Dermis microvascular lymphatic vessel endothelial cell (primary cell): ENCODE data around the gene KCNK13. TPM values are rescaled to one million over a fixed set of nuclear protein-coding genes. Genes with fewer than 3 reads are reported as not detected.
"Not testable (repeated sequence)": the region's sequence is repeated elsewhere in the genome, so short reads cannot be mapped to it uniquely, and the experiment has no call there.

Experiments
- DNase-seq, 2 donors: peaks; one replicate each; pipeline versions ENCODE4 v3.0.0 to v3.0.0-alpha.2; 2010; ENCODE audit warnings: low read depth in 2 of 2
- total RNA-seq: library from RNA; depleted of rRNA; stranded (reverse); fragments of >200 nt; gene quantifications from 2 replicates; pipeline ENCODE4 v1.2.1, GENCODE V29; 2014

KCNK13 gene
- total RNA-seq, 1 donor from 2014 or later, result not detected

DNA sequence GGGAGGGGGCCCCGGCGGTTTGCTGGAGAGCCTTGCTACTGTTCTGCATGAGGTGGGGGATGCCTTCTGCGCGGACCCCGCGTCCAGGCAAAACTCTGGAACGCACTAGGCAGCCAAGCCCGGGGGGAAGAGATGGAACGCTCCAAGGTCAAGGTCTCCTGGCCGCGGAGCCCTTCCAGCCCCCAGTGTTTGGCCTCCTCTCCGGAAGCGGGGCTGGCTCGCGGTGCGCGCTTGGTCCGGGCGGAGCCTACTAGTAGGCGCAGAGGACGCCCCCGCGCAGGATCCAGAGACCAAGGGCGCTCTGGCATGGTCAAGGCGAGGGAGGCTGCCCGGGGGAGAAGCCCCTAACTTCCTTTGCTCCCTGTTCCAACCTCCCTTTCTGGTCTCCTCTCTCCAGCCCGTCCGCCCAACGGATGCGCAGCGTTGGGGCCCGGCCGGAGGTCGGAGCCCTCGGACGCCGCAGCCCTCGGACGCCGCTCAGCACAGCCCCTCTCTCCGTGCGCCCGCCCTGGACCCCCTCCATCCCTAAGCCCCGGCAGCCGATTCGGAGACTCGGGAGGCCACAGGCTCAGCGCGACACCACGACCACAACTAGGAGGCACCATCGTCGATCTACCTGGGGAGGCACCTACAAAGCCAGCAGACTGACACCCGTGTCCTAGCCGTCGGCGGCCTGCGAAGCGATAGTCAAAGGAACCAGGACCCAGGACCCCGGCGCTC lies 669 bp upstream of the KCNK13 start:
- no peak for DNase-seq

DNA sequence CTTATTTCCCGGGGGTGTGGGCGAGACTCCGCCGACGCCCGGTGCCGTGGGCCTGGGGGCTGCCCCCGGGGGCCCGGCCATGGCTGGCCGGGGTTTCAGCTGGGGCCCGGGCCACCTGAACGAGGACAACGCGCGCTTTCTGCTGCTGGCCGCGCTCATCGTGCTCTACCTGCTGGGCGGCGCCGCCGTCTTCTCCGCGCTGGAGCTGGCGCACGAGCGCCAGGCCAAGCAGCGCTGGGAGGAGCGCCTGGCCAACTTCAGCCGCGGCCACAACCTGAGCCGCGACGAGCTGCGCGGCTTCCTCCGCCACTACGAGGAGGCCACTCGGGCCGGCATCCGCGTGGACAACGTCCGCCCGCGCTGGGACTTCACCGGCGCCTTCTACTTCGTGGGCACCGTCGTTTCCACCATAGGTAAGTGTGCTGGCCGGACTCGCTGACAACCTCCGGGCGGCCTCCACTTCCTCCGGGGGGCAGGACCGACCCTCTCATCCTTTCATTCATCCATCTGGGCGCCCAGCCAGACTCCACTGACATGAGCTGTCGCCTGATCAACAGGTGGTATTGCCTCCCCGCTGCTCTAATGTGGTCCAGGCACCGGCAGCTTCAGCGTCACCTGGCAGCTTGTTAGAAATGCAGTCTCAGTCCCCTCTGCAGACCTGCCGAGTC lies 467 bp downstream of the KCNK13 start:
- DNase-seq, result no peak

- DNase-seq, result no peak
Measured at GRCh38 chr14:90062822-90063539, 1.2 kb downstream of the KCNK13 start.

GRCh38 chr14:90072350-90072749 lies 10.6 kb downstream of the KCNK13 start:
- no peak for DNase-seq

GRCh38 chr14:90079576-90079975 lies 17.8 kb downstream of the KCNK13 start:
- no peak for DNase-seq

DNA sequence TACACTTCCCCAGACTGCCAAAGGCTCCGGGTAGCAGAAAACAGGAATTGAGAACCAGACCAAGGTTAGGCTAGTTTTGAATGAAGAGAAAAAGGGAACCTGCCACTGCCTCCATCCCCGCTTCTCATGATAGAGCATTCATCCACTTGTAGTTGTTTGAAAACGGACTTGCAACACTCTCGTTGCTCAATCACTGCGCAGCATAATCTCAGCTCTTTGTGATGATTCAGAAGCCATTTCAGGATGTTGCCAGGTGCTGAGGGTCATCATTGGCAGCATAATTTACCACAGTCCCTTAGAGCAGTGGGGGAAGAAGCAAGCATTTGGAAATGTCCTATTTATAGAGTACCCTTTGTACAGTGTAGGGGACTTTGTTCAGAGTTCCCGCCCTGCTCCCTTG lies 25.6 kb downstream of the KCNK13 start:
- DNase-seq, result no peak

- no peak for DNase-seq
Measured at GRCh38 chr14:90088176-90088575, 26.4 kb downstream of the KCNK13 start.

GRCh38 chr14:90089486-90089885 lies 27.7 kb downstream of the KCNK13 start:
- DNase-seq, result not testable (repeated sequence)

DNA sequence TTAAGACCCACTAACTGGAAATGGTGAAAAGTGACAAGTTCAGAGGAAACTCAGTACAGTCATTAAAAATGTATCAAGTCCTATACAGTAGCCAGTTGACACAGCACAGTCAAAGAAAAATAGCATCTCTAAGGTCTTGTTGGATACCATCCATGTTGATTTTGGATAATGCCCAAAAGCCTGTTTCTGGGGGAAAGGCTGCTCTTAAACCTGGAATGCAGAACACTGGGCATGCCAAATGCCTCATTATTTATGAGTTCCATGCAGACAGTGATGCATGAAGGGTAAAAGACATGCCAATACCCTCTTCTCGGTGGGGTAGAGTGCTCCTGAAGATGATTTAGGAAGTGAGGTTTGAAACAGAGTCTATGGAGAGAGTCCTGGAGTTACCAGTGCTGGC lies 29.6 kb downstream of the KCNK13 start:
- peak in 1 of 2 donors; percentile 72 for DNase-seq

DNA sequence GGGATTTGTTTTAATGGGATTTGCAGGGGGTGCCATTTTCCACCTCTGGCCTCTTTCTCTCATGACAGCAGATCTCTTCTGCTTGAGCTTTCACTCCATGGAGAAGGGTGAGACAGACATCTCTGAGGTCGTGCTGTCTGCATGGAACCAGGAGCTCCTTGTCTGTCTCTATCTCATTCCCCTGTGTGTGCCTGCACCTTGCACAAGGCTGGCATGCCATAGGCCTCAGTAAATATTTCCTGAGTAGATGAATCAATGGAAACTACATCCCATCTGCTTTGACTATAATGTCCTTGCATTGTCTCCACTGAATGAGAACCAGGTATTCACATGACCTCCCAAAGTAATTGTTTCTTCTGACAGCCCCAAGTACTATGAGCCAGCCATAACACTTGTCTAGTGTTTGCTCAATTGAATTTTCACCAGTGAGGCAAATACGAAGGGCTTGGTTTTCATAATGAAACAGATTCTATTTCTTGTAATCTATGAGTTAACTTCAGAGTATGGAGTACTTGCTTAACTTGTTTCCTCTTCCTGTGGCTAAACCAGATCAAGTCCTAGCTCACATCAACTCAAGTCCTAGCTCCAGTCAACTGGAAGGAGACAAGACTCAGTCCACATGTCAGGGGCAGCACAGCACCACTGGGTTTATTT lies 32.3 kb downstream of the KCNK13 start:
- DNase-seq, result no peak

GRCh38 chr14:90095096-90095495 lies 33.3 kb downstream of the KCNK13 start:
- DNase-seq, result no peak

DNA sequence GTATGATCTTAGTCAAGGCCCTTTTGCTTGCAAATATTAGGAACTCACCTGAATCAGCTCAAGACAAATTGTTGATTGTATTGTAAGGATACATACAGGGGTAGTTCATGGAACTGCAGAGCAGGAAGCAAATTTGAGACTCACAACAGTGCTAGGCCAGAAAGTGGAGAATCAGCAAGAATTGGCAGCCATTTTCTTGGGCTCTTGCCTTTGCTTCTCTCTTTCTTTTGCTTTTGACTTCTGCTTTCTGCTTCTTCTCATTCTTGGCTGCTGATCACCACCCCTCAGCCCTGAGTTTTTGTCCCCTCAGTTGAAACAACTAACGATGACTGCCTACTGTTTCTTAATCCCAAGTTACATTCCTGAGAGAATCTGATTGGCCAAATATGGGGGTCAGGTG lies 34.8 kb downstream of the KCNK13 start:
- no peak for DNase-seq

DNA sequence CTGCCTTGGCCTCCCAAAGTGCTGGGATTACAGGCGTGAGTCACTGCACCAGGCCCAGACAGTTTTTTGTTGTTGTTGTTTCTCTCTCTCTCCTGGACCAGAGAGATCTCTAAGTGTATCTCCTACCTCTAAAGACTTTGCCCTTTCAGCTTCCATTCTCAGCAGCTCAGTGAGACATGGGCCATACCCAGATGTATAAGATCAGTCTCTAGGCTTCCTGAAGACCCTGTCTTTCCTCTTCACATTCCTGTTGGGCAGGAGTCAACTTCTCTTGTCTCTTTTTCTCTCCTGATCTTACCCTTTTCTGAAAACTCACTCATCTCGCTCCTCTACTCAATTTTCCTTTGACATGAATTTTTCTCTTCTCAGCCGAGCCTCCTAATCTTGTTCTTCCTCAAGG lies 42.0 kb downstream of the KCNK13 start:
- DNase-seq, result no peak

DNA sequence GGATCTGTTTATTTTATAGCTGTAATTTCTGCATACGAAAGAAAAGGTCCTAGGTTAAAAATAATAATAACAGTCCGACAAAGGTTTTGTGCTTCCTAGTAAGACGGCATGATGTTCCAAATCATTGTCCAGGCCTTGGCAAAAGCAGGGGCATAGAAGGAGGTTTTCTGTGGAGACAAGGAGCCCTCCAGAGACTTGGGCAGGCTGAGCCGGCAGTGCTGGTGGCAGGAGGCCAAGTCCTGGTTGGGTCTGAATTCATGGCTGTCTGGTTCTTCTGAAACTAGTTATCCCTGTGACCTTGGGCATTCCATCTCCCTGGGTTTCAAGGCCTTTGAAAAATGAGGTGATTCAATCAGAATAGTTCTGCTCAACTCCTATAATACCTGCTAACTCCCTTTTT lies 44.0 kb downstream of the KCNK13 start:
- no peak for DNase-seq

GRCh38 chr14:90107789-90108188 lies 46.0 kb downstream of the KCNK13 start:
- DNase-seq, result no peak

DNA sequence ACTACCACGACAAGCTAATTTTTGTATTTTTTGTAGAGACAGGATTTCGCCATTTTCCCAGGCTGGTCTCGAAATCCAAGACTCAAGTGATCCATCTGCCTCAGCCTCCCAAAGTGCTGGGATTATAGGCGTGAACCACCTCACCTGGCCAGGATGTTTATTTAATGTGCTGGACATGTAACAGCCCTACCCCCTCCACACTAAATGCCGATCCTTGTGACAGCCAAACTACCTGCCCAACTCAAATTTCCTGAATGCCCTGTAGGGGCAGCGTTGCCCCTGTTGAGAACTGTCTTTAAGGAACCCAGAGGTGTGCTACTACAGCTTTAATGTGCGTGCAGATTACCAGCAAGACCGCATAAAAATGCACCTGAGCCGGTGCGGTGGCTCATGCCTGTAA lies 48.1 kb downstream of the KCNK13 start:
- peak in 1 of 2 donors; percentile 9 for DNase-seq

GRCh38 chr14:90111895-90112534 lies 50.2 kb downstream of the KCNK13 start:
- DNase-seq, result no peak

DNA sequence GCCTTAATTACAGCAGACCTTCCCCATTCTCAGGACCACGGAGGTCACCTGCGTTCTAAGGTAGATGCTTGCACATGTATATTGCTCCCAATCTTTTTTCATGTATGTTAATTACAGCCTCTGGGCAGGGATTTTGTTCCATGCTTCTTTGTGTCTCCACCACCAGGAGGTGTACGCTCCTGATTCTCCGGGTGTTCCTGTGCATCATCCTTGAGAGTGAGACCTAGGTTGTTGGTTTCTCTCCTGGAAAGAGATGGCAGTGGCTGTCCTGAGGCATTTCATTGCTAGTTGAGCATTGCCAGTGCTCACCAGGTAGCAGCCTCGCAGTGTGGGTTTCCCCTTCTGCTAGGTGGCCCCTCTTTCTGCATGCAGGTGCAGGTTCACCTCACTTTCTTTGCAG lies 52.8 kb downstream of the KCNK13 start:
- no peak for DNase-seq

GRCh38 chr14:90115780-90116179 lies 54.0 kb downstream of the KCNK13 start:
- no peak for DNase-seq

DNA sequence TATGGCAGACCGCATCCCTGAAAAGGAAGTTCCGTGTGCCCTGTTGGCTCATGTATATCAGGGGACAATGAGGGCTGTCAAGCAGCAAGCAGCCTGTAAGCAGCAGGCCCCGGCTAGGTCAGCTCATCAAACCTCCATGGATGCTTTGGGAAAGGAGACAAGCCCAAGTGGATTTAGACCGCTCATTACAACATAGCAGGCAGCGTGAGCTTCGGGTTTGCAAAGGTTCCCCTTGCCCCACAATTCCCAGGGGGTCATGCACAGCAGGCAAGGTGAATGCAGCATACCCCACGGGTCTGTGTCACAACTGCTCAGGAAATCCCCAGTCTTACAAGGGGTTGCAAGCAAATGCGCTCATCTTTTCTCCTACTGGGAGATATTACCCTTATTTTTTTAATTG lies 54.6 kb downstream of the KCNK13 start:
- no peak for DNase-seq

DNA sequence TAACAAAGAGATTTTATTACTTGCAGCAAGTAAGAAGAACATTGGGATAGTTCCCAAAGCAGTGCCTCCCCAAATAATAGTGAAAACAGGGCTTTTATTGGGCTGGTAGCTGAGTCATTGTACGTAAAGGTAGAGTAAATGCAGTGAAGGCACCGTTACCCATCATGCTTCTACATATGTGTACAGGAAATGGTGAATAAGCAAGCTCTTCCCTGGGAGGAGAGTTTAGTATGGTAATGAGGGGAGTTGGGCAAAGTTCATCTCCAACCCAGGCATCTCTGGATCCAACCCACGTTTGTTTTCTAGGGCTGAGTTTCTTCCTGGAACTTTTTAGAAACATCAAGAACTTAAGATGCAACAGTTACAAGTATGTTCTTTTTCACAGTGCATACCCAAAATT lies 56.2 kb downstream of the KCNK13 start:
- no peak for DNase-seq

- no peak for DNase-seq
Measured at GRCh38 chr14:90126260-90126659, 64.5 kb downstream of the KCNK13 start.
